SK-N-SH treated with all-trans-retinoic acid at 6 μM for 48 hours (cell line): ENCODE results near the gene CYTIP.

ENCODE experiments used
- ARNTL ChIP-seq: fragments of 450-650 bp; formaldehyde crosslinking; IDR thresholded peaks from 2 replicates; pipeline ENCODE4 v1.5.0; 2020; ENCODE audit warnings: low read depth, mild to moderate bottlenecking, moderate library complexity, borderline replicate concordance
- BACH2 ChIP-seq: fragments of 250-450 bp; sonication (Bioruptor Pico); IDR thresholded peaks from 2 replicates; pipeline ENCODE4 v1.9.0; 2021; ENCODE audit warnings: mild to moderate bottlenecking, borderline replicate concordance
- GLIS3 ChIP-seq: fragments of 250-450 bp; sonication (Bioruptor Pico); IDR thresholded peaks from 2 replicates; pipeline ENCODE4 v1.5.0; 2020; ENCODE audit warnings: mild to moderate bottlenecking, moderate library complexity
- ISL1 ChIP-seq: fragments of 250-450 bp; sonication (Bioruptor Pico); IDR thresholded peaks from 2 replicates; pipeline ENCODE4 v2.1.2; 2022; ENCODE audit warnings: mild to moderate bottlenecking, moderate library complexity
- PATZ1 ChIP-seq: fragments of 250-450 bp; sonication (Bioruptor Pico); IDR thresholded peaks from 2 replicates; pipeline ENCODE4 v1.8.0; 2020; ENCODE audit warnings: mild to moderate bottlenecking, moderate library complexity, borderline replicate concordance
- POU6F1 ChIP-seq: fragments of 250-450 bp; sonication (Bioruptor Pico); IDR thresholded peaks from 2 replicates; pipeline ENCODE4 v1.8.0; 2021; ENCODE audit warnings: low read depth, mild to moderate bottlenecking, moderate library complexity, borderline replicate concordance
- PPARA ChIP-seq: fragments of 250-450 bp; sonication (Bioruptor Pico); IDR thresholded peaks from 2 replicates; pipeline ENCODE4 v1.5.0; 2020; ENCODE audit warnings: mild to moderate bottlenecking, borderline replicate concordance
- RARB ChIP-seq: fragments of 250-450 bp; sonication (Bioruptor Pico); IDR thresholded peaks from 2 replicates; pipeline ENCODE4 v1.8.0; 2021; ENCODE audit warnings: mild to moderate bottlenecking, moderate library complexity
- SNAI2 ChIP-seq: fragments of 250-450 bp; sonication (Bioruptor Pico); IDR thresholded peaks from 2 replicates; pipeline ENCODE4 v1.5.0; 2020; ENCODE audit warnings: mild to moderate bottlenecking, moderate library complexity
- TOX ChIP-seq: fragments of 250-450 bp; sonication (Bioruptor Pico); IDR thresholded peaks from 2 replicates; pipeline ENCODE4 v1.8.0; 2021; ENCODE audit warnings: mild to moderate bottlenecking, moderate library complexity, borderline replicate concordance
- ZC3H10 ChIP-seq: fragments of 250-450 bp; sonication (Bioruptor Pico); IDR thresholded peaks from 2 replicates; pipeline ENCODE4 v1.5.1; 2021; ENCODE audit warnings: mild to moderate bottlenecking, moderate library complexity
- ZFP3 ChIP-seq: fragments of 250-450 bp; sonication (Bioruptor Pico); IDR thresholded peaks from 2 replicates; pipeline ENCODE4 v1.5.0; 2020; ENCODE audit warnings: mild to moderate bottlenecking, moderate library complexity
- ZFP30 ChIP-seq: fragments of 450-650 bp; formaldehyde crosslinking; IDR thresholded peaks from 2 replicates; pipeline ENCODE4 v1.5.0; 2022; ENCODE audit warnings: mild to moderate bottlenecking, moderate library complexity
- ZNF8 ChIP-seq: fragments of 450-650 bp; formaldehyde crosslinking; IDR thresholded peaks from 2 replicates; pipeline ENCODE4 v1.5.0; 2020; ENCODE audit warnings: mild to moderate bottlenecking, moderate library complexity

GRCh38 chr2:157488877-157489276 is 45.0 kb upstream of the CYTIP start:
- TF ChIP-seq GLIS3 (CRISPR knock-in tag) (no peak), PATZ1 (CRISPR knock-in tag) (no peak), ZFP30 (CRISPR knock-in tag) (no peak), ZFP3 (CRISPR knock-in tag) (no peak), TOX (CRISPR knock-in tag) (no peak), SNAI2 (CRISPR knock-in tag) (no peak), ZNF8 (CRISPR knock-in tag) (no peak), RARB (CRISPR knock-in tag) (no peak), ARNTL (no peak), ZC3H10 (CRISPR knock-in tag) (no peak), PPARA (CRISPR knock-in tag) (no peak), POU6F1 (CRISPR knock-in tag) (no peak), BACH2 (CRISPR knock-in tag) (no peak), ISL1 (CRISPR knock-in tag) (no peak)
